HL-60 (cell line): ENCODE data around the gene UNC5C.

ENCODE experiments used
- POLR2AphosphoS5 ChIP-seq: IDR thresholded peaks from 2 replicates; pipeline ENCODE4 v1.6.1; 2012; ENCODE audit warnings: low read depth
- TF ChIP-seq, protein P1 (sequence below): IDR thresholded peaks from one replicate; pipeline ENCODE4 v1.5.1; 2011; ENCODE audit warnings: low read length, control low read depth, inconsistent platforms; ENCODE audit not compliant: insufficient read depth

GRCh38 chr4:95300304-95300703, 248.5 kb downstream of the UNC5C start:
- TF ChIP-seq, protein P1, sequence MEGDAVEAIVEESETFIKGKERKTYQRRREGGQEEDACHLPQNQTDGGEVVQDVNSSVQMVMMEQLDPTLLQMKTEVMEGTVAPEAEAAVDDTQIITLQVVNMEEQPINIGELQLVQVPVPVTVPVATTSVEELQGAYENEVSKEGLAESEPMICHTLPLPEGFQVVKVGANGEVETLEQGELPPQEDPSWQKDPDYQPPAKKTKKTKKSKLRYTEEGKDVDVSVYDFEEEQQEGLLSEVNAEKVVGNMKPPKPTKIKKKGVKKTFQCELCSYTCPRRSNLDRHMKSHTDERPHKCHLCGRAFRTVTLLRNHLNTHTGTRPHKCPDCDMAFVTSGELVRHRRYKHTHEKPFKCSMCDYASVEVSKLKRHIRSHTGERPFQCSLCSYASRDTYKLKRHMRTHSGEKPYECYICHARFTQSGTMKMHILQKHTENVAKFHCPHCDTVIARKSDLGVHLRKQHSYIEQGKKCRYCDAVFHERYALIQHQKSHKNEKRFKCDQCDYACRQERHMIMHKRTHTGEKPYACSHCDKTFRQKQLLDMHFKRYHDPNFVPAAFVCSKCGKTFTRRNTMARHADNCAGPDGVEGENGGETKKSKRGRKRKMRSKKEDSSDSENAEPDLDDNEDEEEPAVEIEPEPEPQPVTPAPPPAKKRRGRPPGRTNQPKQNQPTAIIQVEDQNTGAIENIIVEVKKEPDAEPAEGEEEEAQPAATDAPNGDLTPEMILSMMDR, result no peak
- TF ChIP-seq POLR2AphosphoS5, result no peak
